NCI-H510A (cell line): ENCODE data around the gene ANKRD40.

Source experiments
- DNase-seq: peaks from one replicate; lab custom pipeline; 2025; lab: John Stamatoyannopoulos, UW

ANKRD40 gene

DNA sequence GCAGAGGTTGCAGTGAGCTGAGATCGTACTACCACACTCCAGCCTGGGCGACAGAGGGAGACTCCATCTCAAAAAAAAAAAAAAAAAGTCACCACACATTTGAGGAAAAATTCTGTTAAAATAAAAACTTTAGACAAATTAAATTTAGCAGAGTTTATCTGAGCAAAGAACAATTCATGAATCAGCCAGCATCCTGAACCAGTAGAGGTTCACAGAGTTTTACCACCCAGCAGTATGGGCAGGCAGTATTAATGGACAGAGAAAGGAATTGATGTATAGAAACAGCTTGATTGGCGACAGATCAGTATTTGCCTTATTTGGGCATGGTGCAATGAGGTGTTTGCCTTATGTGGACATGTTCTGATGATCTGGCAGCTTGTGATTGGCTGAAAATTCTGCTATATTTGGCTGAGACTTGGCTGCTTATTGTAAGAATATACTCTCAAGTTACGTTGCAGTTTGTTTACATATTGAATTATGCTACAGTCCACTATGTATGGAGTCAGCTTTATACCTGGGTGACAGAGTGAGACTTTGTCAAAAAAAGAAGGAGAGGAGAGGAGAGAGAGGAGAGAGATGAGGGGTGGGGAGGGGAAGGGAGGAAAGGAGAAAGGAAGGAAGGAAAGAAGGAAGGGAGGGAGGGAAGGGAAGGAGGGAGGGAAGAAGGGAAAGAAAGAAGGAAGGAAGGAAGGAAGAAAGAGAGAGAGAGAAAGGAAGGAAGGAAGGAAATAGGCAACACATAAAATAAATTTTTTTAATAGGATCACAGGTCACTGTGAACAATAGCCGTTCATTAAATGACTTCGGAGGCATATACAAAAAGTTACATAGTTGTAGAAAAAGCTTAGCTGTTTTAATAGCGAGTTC, 58.4 kb downstream of the ANKRD40 start:
- DNase-seq, result no peak

DNA sequence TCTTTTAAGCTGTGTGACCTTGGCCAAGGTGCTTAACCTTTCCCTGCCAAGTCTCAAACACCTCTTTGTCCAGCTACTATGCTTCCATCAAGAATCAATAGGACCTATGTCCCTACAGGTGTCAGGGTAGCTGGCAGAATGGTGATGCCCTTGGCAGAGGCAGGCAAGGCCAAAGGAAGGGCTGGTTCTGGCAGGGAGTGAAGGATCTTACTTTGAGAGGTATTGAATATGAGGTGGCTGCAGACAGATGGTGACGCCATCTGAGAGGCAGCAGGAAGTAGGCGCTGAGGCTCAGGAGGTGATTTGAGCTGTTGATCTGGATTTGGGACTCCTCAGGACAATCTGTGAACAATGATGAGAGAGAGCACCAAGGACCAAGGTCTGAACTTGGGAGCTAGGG, 60.5 kb downstream of the ANKRD40 start:
- no peak for DNase-seq

DNA sequence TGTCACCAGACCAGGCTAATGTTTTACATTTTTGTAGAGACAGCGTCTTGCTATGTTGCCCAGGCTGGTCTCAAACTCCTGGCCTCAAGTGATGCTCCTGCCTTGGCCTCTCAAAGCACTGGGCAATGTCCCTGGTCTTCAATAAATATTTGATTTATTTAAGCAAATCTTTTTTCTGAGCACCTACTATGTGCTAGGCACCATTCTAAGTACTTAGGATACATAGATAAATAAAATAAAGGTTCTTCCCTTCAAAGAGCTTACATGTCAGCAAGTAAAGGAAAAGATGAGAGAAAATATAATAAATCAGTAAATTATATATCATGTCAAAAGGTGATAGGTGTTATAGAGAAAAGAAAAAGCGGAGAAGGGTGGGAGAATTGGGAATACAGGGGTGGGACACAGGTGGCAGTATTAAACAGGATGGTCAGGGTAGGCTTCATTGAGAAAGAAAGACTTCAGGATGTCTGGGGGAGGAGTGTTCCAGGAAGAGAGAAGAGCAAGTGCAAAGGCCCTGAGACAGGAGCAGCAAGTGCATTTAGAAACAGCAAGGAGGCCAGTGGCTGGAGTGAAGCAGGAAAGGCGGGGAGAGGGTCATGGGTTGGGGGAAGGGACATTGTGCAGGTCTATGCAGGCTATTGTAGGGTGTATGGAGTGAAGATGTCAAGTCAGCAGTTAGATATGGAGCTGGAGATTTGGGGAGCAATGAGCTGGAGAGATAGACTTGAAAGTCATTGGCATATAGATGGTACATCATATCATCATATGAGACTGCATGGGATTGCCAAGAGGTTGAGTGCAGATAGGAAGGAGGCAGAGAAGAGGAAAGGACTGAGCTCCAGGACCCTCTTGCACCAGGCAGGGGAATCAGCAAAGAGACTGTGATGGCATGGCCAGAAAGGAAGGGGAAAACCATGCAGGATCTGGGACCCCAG, 61.7 kb downstream of the ANKRD40 start:
- DNase-seq, result no peak
